HEK293 (cell line): ENCODE measurements around the gene KCTD1.
A peak's percentile ranks its signal among the peaks of the same experiment; 100 is the strongest.

Source experiments
- CTCF ChIA-PET: fragments of 350-600 bp; formaldehyde crosslinking; extraction: SDS; loops from one replicate; lab custom pipeline; 2021; ENCODE audit warnings: antibody characterized with exemption; lab: Yijun Ruan, JAX
- POLR2A ChIA-PET: fragments of 300-600 bp; formaldehyde crosslinking; extraction: SDS; loops from one replicate; lab custom pipeline; 2020; ENCODE audit warnings: antibody characterized with exemption, inconsistent platforms; lab: Yijun Ruan, JAX
- H3K27ac ChIP-seq: fragments of 200-500 bp; sonication (Bioruptor generic); 2 replicates; pipeline ENCODE4 v1.5.1; 2014; ENCODE audit warnings: low read depth, low read length, control low read depth, inconsistent platforms; ENCODE audit errors: extremely low read depth
- H3K36me3 ChIP-seq, 2 experiments: fragments of 200-500 bp in 1 of 2; sonication (Bioruptor generic) in 1 of 2; 1 replicate in 1 of 2; 2 replicates in 1 of 2; pipeline ENCODE4 v1.5.1; 2014 to 2017; ENCODE audit warnings: inconsistent platforms in 2 of 2, low read length in 2 of 2; ENCODE audit not compliant: control insufficient read depth in 2 of 2, insufficient read depth in 1 of 2
- H3K4me1 ChIP-seq: fragments of 200-500 bp; sonication (Bioruptor generic); 2 replicates; pipeline ENCODE4 v1.5.1; 2014; ENCODE audit warnings: mild to moderate bottlenecking, low read length, inconsistent platforms; ENCODE audit not compliant: control insufficient read depth, insufficient read depth
- H3K4me3 ChIP-seq: 2 replicates; pipeline ENCODE4 v1.5.1; 2011; ENCODE audit warnings: low read depth, mild to moderate bottlenecking, control low read depth, low read length, moderate library complexity
- H3K9me3 ChIP-seq: fragments of 200-500 bp; sonication (Bioruptor generic); 2 replicates; pipeline ENCODE4 v1.5.1; 2014; ENCODE audit warnings: low read depth, low read length, inconsistent platforms; ENCODE audit not compliant: control insufficient read depth, insufficient read depth
- EGR2 ChIP-seq: fragments of 450-650 bp; formaldehyde crosslinking; IDR thresholded peaks from 2 replicates; pipeline ENCODE4 v1.5.1; 2016; ENCODE audit warnings: low read depth, missing biosample characterization, missing genetic modification characterization
- HOXD13 ChIP-seq: sonication (generic); formaldehyde crosslinking; IDR thresholded peaks from 2 replicates; pipeline ENCODE4 v1.8.0; 2022; ENCODE audit warnings: missing genetic modification reagents, borderline replicate concordance
- KLF10 ChIP-seq: fragments of 450-650 bp; IDR thresholded peaks from 2 replicates; pipeline ENCODE4 v1.5.1; 2018; ENCODE audit warnings: missing biosample characterization, mild to moderate bottlenecking, missing genetic modification characterization
- KLF7 ChIP-seq: fragments of 450-650 bp; formaldehyde crosslinking; IDR thresholded peaks from 2 replicates; pipeline ENCODE4 v1.5.1; 2016; ENCODE audit warnings: missing biosample characterization, missing genetic modification characterization, borderline replicate concordance
- KLF9 ChIP-seq: fragments of 450-650 bp; formaldehyde crosslinking; IDR thresholded peaks from 2 replicates; pipeline ENCODE4 v1.5.1; 2016; ENCODE audit warnings: missing biosample characterization, missing genetic modification characterization, low read depth
- ZBTB20 ChIP-seq: fragments of 450-650 bp; formaldehyde crosslinking; IDR thresholded peaks from 2 replicates; pipeline ENCODE4 v1.5.1; 2016; ENCODE audit warnings: missing biosample characterization, missing genetic modification characterization
- ZFHX2 ChIP-seq: fragments of 450-650 bp; formaldehyde crosslinking; conservative IDR thresholded peaks from 2 replicates; pipeline ENCODE4 v1.5.1; 2016; ENCODE audit warnings: missing biosample characterization, missing genetic modification characterization
- ZNF157 ChIP-seq: fragments of 450-650 bp; formaldehyde crosslinking; IDR thresholded peaks from 2 replicates; pipeline ENCODE4 v1.5.1; 2016; ENCODE audit warnings: missing biosample characterization, missing genetic modification characterization
- ZNF239 ChIP-seq: fragments of 450-650 bp; formaldehyde crosslinking; IDR thresholded peaks from 2 replicates; pipeline ENCODE4 v1.5.1; 2016; ENCODE audit warnings: missing biosample characterization, missing genetic modification characterization
- ZNF324 ChIP-seq: fragments of 450-650 bp; formaldehyde crosslinking; IDR thresholded peaks from 2 replicates; pipeline ENCODE4 v1.5.1; 2016; ENCODE audit warnings: missing biosample characterization, missing genetic modification characterization
- ZNF37A ChIP-seq: fragments of 450-650 bp; IDR thresholded peaks from 2 replicates; pipeline ENCODE4 v1.5.1; 2018; ENCODE audit warnings: missing biosample characterization, missing genetic modification characterization
- ZNF707 ChIP-seq: fragments of 450-650 bp; formaldehyde crosslinking; IDR thresholded peaks from 2 replicates; pipeline ENCODE4 v1.5.1; 2016; ENCODE audit warnings: missing biosample characterization, missing genetic modification characterization
- ZSCAN23 ChIP-seq: fragments of 450-650 bp; formaldehyde crosslinking; IDR thresholded peaks from 2 replicates; pipeline ENCODE4 v1.5.1; 2016; ENCODE audit warnings: missing biosample characterization, missing genetic modification characterization
- TF ChIP-seq, protein P1 (sequence below): fragments of 450-650 bp; formaldehyde crosslinking; IDR thresholded peaks from 2 replicates; pipeline ENCODE4 v1.5.1; 2016; ENCODE audit warnings: missing biosample characterization, missing genetic modification characterization
- TF ChIP-seq, protein P2 (sequence below): fragments of 450-650 bp; formaldehyde crosslinking; IDR thresholded peaks from 2 replicates; pipeline ENCODE4 v1.5.1; 2016; ENCODE audit warnings: missing biosample characterization, missing genetic modification characterization, borderline replicate concordance

KCTD1 gene

DNA sequence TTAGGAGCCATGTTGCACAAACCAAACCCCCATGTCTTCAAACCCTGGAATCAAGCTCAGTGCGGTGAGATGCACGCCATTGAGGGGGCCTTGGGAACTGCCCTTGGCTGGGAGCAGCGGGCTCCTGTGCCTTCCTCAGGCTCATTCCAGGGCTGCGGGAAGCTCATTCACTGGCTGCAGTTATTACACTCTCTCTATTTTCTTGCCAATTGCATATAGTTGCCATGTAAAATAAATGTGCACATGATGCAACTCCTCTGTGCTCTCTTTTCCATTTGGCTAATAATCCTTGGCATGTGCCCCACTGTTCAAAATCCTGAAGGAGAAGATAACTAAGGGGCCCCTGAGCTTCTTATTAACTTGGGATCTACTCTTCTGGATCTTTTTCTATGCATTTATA, 74.7 kb downstream of the KCTD1 start:
- no peaks in the 10 kb centered on the region for H3K9me3 ChIP-seq
- H3K4me3 ChIP-seq, result no peak overlapping the region
- H3K36me3 ChIP-seq, result peaks cover 0 to 6% of the 10 kb centered on the region in 2 experiments; a peak in 2 of 3 replicates
- ChIA-PET CTCF (interaction anchor here (0.6 to 1.1 kb wide), 2 partner anchors 10 to 90 kb away, joined by 3 read pairs; no protein-coding TSS in a partner anchor), POLR2A (no interaction called here)
- no peak overlapping the region for H3K27ac ChIP-seq
- peaks cover 4% of the 10 kb centered on the region; the same call in 1 of the 2 replicates for H3K4me1 ChIP-seq
- TF ChIP-seq ZNF37A (tag by site-specific recombination) (no peak), ZBTB20 (tag by site-specific recombination) (0 out of 2 replicates have a peak, but pooled peaks have one; percentile 19)
- TF ChIP-seq, all 188 proteins: peak for 1

DNA sequence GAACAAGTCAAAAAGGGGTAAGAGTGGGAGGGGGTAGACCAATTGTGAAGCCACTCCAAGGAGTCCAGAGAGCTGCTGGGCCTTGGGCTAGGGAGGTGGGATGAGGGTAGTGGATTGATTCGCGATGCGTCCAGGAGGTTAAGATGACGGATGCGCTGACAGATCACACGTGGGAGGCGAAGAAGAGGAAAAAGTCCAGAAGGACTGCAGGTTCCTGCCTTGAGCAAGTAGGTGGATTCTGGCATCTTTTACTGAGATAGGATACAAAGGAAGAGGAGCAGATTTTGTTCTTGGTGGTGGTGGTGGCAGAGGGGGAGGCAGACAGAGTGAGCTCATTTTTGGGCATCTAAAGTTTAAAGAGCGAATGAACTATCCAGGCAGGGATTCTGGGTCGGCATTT, 76.5 kb downstream of the KCTD1 start:
- POLR2A ChIA-PET, result no interaction called here
- Histone ChIP-seq H3K9me3 (no peaks in the 10 kb centered on the region), H3K27ac (no peak overlapping the region), H3K4me3 (no peak overlapping the region), H3K36me3 (peaks cover 0 to 10% of the 10 kb centered on the region in 2 experiments; a peak in 2 of 3 replicates), H3K4me1 (peaks cover 4% of the 10 kb centered on the region; the same call in 1 of the 2 replicates)
- TF ChIP-seq ZNF324, result no peak
- TF ChIP-seq ZSCAN23 (tag by site-specific recombination), result no peak
- TF ChIP-seq, protein P1, sequence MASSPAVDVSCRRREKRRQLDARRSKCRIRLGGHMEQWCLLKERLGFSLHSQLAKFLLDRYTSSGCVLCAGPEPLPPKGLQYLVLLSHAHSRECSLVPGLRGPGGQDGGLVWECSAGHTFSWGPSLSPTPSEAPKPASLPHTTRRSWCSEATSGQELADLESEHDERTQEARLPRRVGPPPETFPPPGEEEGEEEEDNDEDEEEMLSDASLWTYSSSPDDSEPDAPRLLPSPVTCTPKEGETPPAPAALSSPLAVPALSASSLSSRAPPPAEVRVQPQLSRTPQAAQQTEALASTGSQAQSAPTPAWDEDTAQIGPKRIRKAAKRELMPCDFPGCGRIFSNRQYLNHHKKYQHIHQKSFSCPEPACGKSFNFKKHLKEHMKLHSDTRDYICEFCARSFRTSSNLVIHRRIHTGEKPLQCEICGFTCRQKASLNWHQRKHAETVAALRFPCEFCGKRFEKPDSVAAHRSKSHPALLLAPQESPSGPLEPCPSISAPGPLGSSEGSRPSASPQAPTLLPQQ (tag by site-specific recombination), result no peak
- no peak for TF ChIP-seq KLF10 (tag by site-specific recombination)
- TF ChIP-seq ZNF157, result no peak
- TF ChIP-seq ZFHX2 (tag by site-specific recombination), result 0 out of 2 replicates have a peak, but pooled peaks have one; percentile 21
- no peak for TF ChIP-seq ZNF707
- no peak for TF ChIP-seq KLF9 (tag by site-specific recombination)
- TF ChIP-seq, protein P2, sequence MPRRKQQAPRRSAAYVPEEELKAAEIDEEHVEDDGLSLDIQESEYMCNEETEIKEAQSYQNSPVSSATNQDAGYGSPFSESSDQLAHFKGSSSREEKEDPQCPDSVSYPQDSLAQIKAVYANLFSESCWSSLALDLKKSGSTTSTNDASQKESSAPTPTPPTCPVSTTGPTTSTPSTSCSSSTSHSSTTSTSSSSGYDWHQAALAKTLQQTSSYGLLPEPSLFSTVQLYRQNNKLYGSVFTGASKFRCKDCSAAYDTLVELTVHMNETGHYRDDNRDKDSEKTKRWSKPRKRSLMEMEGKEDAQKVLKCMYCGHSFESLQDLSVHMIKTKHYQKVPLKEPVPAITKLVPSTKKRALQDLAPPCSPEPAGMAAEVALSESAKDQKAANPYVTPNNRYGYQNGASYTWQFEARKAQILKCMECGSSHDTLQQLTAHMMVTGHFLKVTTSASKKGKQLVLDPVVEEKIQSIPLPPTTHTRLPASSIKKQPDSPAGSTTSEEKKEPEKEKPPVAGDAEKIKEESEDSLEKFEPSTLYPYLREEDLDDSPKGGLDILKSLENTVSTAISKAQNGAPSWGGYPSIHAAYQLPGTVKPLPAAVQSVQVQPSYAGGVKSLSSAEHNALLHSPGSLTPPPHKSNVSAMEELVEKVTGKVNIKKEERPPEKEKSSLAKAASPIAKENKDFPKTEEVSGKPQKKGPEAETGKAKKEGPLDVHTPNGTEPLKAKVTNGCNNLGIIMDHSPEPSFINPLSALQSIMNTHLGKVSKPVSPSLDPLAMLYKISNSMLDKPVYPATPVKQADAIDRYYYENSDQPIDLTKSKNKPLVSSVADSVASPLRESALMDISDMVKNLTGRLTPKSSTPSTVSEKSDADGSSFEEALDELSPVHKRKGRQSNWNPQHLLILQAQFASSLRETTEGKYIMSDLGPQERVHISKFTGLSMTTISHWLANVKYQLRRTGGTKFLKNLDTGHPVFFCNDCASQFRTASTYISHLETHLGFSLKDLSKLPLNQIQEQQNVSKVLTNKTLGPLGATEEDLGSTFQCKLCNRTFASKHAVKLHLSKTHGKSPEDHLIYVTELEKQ (tag by site-specific recombination), result no peak
- no peak for TF ChIP-seq HOXD13 (CRISPR knock-in tag)
- peak; percentile 65 for TF ChIP-seq EGR2 (tag by site-specific recombination)
- no peak for TF ChIP-seq KLF7 (tag by site-specific recombination)
- CTCF ChIA-PET, result interaction anchor here (0.5 to 0.6 kb wide), 2 partner anchors 46 to 262 kb away, joined by 3 read pairs; no protein-coding TSS in a partner anchor

DNA sequence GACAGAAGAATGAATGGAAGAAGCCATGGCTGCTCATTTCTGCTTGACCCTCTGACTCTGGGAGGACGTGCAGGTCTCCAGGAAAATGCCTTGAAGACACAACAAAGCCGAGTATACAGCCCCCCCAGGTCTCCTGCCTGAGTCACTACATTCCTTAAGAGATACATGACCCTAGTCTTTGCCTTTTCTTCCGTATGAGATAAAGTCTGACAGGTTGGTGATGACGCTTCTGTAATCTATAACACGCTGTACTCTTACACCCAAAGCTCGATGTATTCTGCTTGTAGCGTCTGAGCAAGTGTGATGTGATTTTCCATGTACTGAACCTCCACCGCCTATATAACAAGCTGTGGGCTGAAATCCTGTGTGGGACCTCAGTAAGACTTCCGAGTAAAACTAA, 77.3 kb downstream of the KCTD1 start:
- H3K36me3 ChIP-seq, result peaks cover 0 to 8% of the 10 kb centered on the region in 2 experiments; a peak in 2 of 3 replicates
- ChIA-PET CTCF (interaction anchor here (0.6 to 1.2 kb wide), 5 partner anchors 16 to 1575 kb away, joined by 3 to 5 read pairs (median 3); no protein-coding TSS in a partner anchor), POLR2A (interaction anchor here (1.2 kb wide), 1 partner anchor 9 kb away, joined by 3 read pairs; no protein-coding TSS in a partner anchor)
- TF ChIP-seq ZNF239 (tag by site-specific recombination), result no peak
- no peak overlapping the region for H3K4me3 ChIP-seq
- H3K27ac ChIP-seq, result no peak overlapping the region
- H3K9me3 ChIP-seq, result no peaks in the 10 kb centered on the region
- H3K4me1 ChIP-seq, result peaks cover 4% of the 10 kb centered on the region; the same call in 1 of the 2 replicates
